ENCODE results near the gene GMNN. TPM values are rescaled to one million over a fixed set of nuclear protein-coding genes. Genes with fewer than 3 reads are reported as not detected.

GMNN gene
- total RNA-seq, 1 donor from 2014 or later: 20.1 TPM

DNA sequence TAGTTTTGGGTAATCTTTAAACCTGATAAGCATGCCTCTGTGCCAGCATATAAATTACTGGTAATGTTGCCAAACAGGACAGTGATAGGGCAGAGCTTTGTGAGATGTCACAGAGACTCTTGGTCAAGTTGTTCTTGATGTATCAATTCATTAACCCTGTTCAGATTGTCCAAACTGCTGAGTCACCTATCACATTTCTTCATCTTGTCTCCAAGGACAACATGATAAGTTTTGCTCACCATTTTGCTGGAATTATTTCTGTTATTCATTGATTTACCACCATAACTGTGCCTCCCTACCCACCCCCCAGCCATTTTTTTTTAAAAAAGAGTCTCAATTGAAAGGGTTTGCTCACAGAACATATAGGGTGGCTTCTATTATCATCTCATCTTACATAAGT lies 19.5 kb upstream of the GMNN start:
- Mint-ChIP-seq H3K4me1 (ENCODE audit: low read depth, unreplicated experiment) (no peaks in the 10 kb centered on the region), H3K36me3 (ENCODE audit: unreplicated experiment) (no peaks in the 10 kb centered on the region), H3K4me3 (ENCODE audit: unreplicated experiment) (no peak overlapping the region), H3K9me3 (ENCODE audit: unreplicated experiment) (peaks cover 3% of the 10 kb centered on the region), H3K27me3 (ENCODE audit: unreplicated experiment) (peaks cover 2% of the 10 kb centered on the region), H3K27ac (ENCODE audit: unreplicated experiment) (no peak overlapping the region)
- no peak for DNase-seq
- TF ChIP-seq, protein P1, sequence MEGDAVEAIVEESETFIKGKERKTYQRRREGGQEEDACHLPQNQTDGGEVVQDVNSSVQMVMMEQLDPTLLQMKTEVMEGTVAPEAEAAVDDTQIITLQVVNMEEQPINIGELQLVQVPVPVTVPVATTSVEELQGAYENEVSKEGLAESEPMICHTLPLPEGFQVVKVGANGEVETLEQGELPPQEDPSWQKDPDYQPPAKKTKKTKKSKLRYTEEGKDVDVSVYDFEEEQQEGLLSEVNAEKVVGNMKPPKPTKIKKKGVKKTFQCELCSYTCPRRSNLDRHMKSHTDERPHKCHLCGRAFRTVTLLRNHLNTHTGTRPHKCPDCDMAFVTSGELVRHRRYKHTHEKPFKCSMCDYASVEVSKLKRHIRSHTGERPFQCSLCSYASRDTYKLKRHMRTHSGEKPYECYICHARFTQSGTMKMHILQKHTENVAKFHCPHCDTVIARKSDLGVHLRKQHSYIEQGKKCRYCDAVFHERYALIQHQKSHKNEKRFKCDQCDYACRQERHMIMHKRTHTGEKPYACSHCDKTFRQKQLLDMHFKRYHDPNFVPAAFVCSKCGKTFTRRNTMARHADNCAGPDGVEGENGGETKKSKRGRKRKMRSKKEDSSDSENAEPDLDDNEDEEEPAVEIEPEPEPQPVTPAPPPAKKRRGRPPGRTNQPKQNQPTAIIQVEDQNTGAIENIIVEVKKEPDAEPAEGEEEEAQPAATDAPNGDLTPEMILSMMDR (IDR thresholded peaks at IDR 0.05; ENCODE audit: partially characterized antibody, unreplicated experiment): no peak

DNA sequence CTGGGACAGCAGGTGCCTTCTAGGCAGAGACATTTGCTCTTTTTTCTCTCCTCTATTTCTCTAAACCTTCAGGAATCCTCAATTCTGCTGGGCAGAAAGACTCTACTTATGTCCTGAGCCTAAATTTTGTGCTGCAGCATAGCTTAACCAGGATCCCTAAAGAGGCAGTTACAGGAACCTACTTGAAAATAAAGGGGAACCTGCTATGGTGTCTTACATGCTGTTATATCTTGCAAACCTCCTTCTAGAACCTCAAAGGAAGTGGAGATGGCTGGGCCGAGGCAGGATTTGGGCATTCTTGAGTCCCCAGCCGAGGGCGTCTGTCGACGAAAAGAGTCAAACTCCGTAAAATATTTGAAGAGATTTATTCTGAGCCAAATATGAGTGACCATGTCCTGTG lies 17.1 kb upstream of the GMNN start:
- peaks cover 2% of the 10 kb centered on the region for H3K27me3 Mint-ChIP-seq (ENCODE audit: unreplicated experiment)
- H3K4me1 Mint-ChIP-seq (ENCODE audit: low read depth, unreplicated experiment): no peaks in the 10 kb centered on the region
- H3K4me3 Mint-ChIP-seq (ENCODE audit: unreplicated experiment): no peak overlapping the region
- no peak overlapping the region for H3K27ac Mint-ChIP-seq (ENCODE audit: unreplicated experiment)
- H3K9me3 Mint-ChIP-seq (ENCODE audit: unreplicated experiment): peaks cover under 1% of the 10 kb centered on the region
- no peak for DNase-seq
- no peaks in the 10 kb centered on the region for H3K36me3 Mint-ChIP-seq (ENCODE audit: unreplicated experiment)
- TF ChIP-seq, protein P1 (IDR thresholded peaks at IDR 0.05; ENCODE audit: partially characterized antibody, unreplicated experiment): no peak

DNA sequence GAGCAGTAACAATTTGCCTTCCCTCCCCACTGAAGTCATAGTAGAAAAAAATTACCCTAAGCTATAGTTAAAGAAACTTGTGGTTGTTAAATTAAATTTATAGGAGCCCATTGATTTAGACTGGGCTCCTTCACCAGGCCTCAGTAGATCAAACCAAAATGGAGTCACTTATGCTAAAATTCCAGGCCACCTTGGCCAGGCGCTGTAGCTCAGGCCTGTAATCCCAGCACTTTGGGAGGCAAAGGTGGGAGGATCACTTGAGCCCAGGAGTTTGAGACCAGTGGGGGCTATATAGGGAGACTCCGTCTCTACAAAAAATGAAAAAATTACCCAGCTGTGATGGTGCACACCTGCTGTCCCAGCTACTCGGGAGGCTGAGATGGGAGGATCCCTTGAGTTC lies 15.0 kb upstream of the GMNN start:
- no peaks in the 10 kb centered on the region for H3K4me1 Mint-ChIP-seq (ENCODE audit: low read depth, unreplicated experiment)
- TF ChIP-seq, protein P1 (IDR thresholded peaks at IDR 0.05; ENCODE audit: partially characterized antibody, unreplicated experiment): no peak
- no peaks in the 10 kb centered on the region for H3K9me3 Mint-ChIP-seq (ENCODE audit: unreplicated experiment)
- no peak overlapping the region for H3K4me3 Mint-ChIP-seq (ENCODE audit: unreplicated experiment)
- H3K27me3 Mint-ChIP-seq (ENCODE audit: unreplicated experiment): peaks cover 2% of the 10 kb centered on the region
- DNase-seq: no peak
- no peak overlapping the region for H3K27ac Mint-ChIP-seq (ENCODE audit: unreplicated experiment)
- no peaks in the 10 kb centered on the region for H3K36me3 Mint-ChIP-seq (ENCODE audit: unreplicated experiment)

DNA sequence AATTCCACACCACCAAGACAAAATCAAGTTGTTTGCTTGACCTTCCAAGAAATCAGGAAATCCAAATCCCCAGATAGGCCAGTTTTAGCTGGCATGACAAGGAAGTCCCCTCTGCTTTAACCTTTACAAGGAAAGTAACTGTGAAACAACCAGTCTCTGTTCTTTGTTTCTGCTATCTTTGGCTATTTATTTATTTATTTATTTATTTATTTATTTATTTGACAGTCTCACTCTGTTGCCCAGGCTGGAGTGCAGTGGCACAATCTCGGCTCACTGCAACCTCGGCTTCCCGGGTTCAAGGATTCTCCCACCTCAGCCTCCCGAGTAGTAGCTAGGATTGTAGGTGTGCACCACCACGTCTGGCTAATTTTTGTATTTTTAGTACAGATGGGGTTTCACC lies 14.5 kb upstream of the GMNN start:
- Mint-ChIP-seq H3K27me3 (ENCODE audit: unreplicated experiment) (peaks cover 2% of the 10 kb centered on the region), H3K27ac (ENCODE audit: unreplicated experiment) (no peak overlapping the region), H3K36me3 (ENCODE audit: unreplicated experiment) (no peaks in the 10 kb centered on the region), H3K4me3 (ENCODE audit: unreplicated experiment) (no peak overlapping the region), H3K9me3 (ENCODE audit: unreplicated experiment) (no peaks in the 10 kb centered on the region), H3K4me1 (ENCODE audit: low read depth, unreplicated experiment) (no peaks in the 10 kb centered on the region)
- DNase-seq: no peak
- TF ChIP-seq, protein P1 (IDR thresholded peaks at IDR 0.05; ENCODE audit: partially characterized antibody, unreplicated experiment): no peak

DNA sequence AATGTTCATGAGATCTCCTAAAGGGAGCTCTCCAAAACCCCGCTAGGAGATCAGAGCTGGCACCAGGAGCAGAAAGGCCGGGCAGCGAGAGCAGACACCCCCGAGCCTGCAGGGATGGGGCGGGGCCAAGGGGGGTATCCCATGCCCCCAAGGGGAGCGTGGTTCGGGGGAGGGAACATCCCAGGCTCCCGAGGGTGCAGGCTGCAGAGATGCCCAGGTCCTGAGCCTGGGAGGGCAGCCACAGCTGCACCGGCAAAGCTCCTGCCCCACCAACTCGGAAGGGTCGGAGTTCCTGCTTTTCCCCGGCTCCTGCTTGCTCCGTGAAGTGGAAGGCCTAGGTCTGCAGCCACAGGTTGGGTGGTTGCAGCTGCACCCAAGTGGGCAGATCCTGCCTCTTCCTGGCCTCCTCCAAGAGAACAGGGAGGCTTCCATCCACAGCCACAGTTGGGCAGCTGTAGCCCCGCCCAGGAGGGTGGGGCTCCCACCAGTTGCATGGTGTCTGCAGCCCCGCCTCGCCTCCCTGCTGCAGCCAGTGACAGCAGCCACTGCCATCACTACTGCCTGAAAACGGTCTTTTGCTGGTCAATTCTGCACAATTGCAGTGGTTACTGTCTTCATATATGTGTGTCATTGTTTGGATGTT lies 13.4 kb upstream of the GMNN start:
- H3K27me3 Mint-ChIP-seq (ENCODE audit: unreplicated experiment): peaks cover 2% of the 10 kb centered on the region
- H3K9me3 Mint-ChIP-seq (ENCODE audit: unreplicated experiment): no peaks in the 10 kb centered on the region
- no peak for DNase-seq
- H3K4me1 Mint-ChIP-seq (ENCODE audit: low read depth, unreplicated experiment): no peaks in the 10 kb centered on the region
- no peak overlapping the region for H3K4me3 Mint-ChIP-seq (ENCODE audit: unreplicated experiment)
- TF ChIP-seq, protein P1 (IDR thresholded peaks at IDR 0.05; ENCODE audit: partially characterized antibody, unreplicated experiment): no peak
- no peak overlapping the region for H3K27ac Mint-ChIP-seq (ENCODE audit: unreplicated experiment)
- no peaks in the 10 kb centered on the region for H3K36me3 Mint-ChIP-seq (ENCODE audit: unreplicated experiment)

All from glutamatergic neuron (in vitro differentiated cells).